HG02759 (cell line): Measurements from ENCODE around the gene TMEM53.
"Not testable (repeated sequence)": the region's sequence is repeated elsewhere in the genome, so short reads cannot be mapped to it uniquely, and the experiment has no call there.

Source experiments
- ATAC-seq: cut with Tn5 transposase; IDR thresholded peaks from one replicate; pipeline ENCODE4 v1.9.1; 2021; ENCODE audit warnings: mild to moderate bottlenecking, moderate library complexity; ENCODE audit not compliant: unreplicated experiment

TMEM53 gene

DNA sequence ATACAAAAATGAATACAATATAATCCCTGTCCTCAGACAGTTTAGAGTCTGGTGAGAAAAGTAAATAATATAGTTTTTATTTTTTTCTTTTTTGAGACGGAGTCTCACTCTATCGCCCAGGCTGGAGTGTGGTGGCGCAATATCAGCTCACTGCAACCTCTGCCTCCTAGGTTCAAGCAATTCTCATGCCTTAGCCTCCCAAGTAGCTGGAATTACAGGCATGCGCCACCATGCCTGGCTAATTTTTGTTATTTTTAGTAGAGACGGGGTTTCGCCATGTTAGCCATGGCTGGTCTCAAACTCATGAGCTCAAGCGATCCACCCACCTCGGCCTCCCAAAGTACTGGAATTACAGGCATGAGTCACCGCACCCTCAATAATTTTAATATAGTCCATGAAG, 25.1 kb upstream of the TMEM53 start:
- ATAC-seq: not testable (repeated sequence)

- ATAC-seq: no peak
Measured at GRCh38 chr1:44698138-44698537, 23.9 kb upstream of the TMEM53 start.

DNA sequence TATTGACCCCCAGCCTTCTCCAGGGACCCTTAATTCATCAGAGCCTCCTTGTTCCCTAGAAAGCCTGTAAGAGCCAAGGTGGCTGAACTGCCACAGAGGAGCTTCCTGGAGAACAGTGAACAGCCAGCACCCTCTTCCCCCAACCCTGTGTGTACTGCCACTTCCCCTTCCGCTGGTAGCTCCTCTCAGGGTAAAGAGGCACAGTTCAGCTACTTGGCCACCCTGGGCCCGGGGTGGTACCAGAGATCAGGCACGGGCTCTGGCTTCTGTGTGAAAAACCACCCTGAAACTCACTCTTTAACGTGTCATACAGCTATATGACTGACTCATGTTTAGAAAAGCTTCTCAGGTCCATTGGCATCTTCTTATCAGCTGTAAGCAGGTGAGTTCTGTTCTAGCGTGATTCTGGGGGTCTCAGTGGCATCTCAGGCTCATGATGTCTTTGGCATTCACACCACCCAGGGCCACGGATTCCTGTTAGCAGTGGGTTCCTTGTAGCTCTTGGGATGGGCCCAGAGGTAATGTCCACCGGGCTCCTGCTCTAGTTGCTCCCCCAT, 22.6 kb upstream of the TMEM53 start:
- peak; percentile 44 for ATAC-seq

- no peak for ATAC-seq
Measured at GRCh38 chr1:44696101-44696500, 21.8 kb upstream of the TMEM53 start.

- ATAC-seq: no peak
Measured at GRCh38 chr1:44695671-44696070, 21.4 kb upstream of the TMEM53 start.

GRCh38 chr1:44694863-44695478, 20.7 kb upstream of the TMEM53 start:
- ATAC-seq: peak; percentile 69

DNA sequence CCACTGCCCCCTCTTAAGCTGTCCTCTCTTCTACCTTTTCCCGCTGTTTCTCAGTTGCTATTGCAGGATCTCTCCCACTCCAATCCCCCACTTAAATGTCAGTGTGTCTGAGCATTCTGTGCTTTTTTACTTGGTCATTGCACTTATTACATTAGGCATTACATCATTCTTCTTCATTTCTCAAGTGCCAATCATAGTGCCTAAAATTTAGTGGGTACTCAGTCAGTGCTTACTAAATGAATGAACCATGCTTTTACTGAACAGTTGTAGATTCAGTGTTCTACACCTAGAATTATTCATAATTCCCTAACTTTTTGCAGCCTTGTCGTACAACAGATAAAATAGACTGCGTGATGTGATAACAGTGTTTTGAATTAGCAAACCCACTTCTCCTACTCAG, 19.6 kb upstream of the TMEM53 start:
- no peak for ATAC-seq

DNA sequence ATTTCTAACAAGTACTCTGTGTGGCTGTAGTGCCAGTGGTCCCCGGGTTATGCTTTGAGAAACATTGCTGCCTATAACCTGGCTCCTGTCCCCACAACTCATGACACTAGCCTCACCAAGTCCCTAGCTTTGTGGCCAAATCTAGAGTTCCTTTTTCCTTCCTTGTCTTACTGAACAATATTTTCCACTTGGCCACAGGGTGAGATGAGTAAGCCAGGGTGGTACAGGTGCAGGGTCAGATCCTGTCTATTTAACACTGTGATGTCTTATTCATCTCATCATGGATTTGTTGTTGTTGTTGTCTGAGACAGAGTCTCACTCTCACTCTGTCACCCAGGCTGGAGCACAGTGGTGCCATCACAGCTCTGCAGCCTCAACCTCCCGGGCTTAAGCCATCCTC, 18.9 kb upstream of the TMEM53 start:
- ATAC-seq: peak; percentile 43

- no peak for ATAC-seq
Measured at GRCh38 chr1:44689447-44689765, 15.1 kb upstream of the TMEM53 start.

DNA sequence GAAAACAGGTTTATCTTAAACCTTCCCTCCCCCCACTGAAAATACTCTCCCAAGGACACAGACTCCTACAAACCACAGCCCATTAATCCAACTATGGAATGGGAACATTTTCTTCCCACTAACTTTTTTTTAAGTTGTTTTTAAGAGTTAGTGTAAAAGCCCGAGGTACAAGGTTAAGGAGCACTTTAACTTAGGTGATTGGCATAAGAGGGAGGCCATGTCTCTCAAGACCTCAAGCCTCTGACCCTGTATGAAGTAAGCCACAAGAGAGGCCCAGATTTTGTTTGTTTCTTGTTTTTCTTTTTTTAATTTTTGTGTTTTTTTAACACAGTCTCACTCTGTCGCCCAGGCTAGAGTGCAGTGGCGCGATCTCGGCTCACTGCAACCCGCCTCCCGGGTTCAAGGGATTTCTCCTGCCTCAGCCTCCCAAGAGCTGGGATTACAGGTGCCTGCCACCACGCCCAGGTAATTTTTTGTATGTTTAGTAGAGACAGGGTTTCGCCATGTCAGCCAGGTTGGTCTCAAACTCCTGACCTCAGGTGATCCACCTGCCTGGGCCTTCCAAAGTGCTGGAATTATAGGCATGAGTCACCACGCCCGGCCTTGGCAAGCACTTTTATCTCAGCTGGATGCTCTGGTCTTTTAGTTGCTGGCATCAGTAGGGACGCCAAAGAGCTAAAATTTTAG, 14.6 kb upstream of the TMEM53 start:
- ATAC-seq: no peak

DNA sequence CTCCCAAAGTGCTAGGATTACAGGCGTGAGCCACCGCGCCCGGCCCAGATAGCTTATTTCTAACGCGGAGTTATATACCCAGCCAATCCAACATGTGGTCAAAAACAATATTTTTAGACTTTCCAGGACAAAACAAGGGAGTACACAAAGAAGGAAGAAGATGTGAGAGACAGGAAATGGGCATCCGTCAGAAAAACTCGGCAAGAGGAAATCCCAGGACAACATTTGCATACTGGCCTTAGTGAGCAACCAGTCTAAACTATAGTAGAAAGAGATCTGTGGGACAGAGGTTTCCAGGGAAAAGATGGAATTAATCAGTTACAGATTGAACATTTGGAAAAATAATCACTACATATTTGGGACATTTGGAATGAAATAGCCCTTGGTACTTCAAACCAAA, 11.6 kb upstream of the TMEM53 start:
- no peak for ATAC-seq

DNA sequence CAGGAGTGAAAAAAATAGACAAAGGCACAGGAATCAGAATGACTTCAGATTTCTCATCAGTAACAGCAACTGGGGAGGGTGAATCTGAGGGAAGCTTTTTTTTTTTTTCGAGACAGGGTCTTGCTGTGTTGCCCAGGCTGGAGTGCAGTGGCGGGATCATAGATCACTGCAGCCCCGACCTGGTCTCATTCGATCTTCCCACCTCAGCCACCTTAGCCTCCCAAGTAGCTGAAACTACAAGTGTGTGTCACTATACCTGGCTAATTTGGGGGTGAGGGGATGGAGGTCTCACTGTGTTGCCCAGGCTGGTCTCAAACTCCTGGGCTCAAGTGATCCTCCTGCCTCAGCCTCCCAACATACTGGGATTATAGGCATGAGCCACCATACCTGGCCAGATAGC, 10.9 kb upstream of the TMEM53 start:
- no peak for ATAC-seq

- peak; percentile 88 for ATAC-seq
Measured at GRCh38 chr1:44684525-44684924, 10.2 kb upstream of the TMEM53 start.

GRCh38 chr1:44682883-44683265, 8.6 kb upstream of the TMEM53 start:
- ATAC-seq: no peak

DNA sequence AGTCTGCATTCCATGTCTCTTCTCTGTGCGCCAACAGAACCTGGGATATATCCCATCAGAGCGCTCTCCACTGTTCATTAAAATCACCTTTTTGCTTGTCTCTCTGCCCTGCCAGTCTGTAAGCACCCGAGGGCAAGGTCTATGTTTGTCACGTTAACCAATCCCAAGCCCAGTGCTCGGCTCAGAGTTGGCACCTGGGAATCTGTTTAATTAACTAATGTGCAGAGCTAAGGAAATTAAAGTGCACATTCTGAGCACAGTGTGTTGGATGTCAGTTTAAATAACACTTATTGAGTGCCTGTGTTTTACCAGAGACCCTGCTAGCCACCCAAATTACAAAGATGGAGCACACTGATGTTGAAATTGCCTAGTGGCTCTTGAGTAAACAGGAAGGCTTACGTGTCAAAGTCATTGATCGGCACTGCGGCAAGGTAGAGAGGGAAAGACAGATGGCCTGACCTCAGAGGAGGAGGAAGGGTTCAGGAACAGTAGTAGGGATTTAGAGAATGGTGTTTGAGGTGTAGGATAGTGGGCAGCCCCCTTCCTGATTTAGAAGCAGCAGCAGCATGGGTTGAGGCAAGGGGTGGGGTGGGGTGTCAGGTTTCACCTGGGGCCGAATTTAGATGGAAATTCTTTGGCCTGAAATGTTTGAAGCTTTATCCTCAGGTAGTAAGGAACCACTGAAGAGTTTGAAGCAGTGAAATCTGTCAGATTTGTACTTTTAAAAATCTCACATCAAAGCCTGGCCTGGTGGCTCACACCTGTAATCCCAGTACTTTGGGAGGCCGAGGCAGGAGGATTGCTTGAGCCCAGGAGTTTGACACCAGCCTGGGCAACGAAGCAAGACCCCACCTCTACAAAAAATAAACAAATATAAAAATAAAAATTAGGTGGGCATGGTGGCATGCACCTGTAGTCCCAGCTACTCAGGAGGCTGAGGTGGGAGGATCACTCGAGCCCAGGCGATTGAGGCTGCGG, 7.9 kb upstream of the TMEM53 start:
- no peak for ATAC-seq

DNA sequence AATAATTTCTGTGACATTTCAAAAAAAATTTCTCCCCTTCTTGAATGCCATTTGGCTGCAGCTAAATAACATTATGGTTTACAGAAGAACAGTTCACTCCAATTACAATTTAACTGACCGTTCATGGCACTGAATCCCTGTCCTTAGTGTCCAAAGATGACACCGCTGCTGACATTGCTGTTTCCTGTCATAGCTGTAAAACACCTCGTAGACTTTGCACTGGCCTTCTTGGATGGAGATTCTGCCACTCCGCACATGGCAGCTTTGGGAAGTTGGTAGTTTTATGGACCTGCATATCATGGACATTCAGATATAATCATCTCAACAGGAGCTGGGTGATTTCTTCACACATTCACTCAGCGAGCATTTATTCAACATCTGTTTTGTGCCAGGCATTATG, 5.2 kb upstream of the TMEM53 start:
- no peak for ATAC-seq

DNA sequence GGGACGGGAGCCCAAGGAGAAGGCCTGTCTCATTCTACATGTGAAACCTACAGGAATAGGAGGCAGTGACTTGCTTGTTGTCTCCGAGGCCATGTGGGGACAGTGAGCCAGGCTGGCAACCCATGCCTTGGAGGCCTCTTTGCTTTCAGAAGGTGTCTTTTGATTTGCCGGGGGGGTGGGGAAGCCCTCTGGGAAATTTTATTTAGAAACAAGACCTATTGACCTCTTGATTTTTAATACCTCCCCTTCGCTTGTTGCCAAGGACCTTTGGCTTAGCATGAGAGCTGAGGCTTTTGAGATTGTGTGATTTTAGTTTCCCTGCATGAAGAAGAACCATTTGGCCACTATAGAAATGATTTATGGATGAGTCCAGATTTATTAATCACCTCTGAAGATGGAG, 4.3 kb upstream of the TMEM53 start:
- ATAC-seq: no peak

- no peak for ATAC-seq
Measured at GRCh38 chr1:44678120-44678519, 3.8 kb upstream of the TMEM53 start.

- ATAC-seq: no peak
Measured at GRCh38 chr1:44677201-44677766, 3.0 kb upstream of the TMEM53 start.

DNA sequence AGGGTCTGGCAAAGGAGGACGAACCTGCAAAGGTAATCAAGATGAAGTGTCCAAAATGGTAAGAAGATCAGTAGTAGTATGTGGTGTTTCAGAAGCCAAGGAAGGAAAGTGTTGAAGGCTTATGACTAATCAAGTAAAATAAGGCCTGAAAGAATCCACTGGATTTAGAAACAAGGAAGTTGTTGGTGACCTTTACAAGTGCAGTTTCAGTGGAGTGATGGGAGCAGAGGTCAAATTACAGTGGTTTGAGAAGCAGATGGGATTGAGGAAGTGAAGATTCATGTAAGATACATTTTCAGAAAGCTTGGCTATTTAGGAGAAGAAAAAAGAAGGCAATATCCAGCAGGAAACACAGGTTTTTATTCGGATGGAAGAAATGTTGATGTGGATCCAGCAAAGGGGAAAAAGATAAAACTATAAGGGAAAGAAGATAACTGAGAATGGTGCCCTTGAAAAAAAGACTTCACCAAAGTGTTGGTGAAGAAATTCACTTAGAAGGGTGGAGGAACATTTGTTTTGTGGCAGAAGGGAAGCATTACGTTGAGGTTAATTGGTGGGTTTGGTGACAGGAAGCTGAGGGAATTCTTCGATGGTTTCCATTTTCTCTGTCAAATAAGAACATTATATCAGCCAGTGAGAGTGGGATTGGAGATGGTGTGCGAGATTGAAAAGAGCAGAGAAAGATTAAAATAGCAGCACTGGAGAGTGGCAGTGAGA, 2.4 kb upstream of the TMEM53 start:
- ATAC-seq: no peak

DNA sequence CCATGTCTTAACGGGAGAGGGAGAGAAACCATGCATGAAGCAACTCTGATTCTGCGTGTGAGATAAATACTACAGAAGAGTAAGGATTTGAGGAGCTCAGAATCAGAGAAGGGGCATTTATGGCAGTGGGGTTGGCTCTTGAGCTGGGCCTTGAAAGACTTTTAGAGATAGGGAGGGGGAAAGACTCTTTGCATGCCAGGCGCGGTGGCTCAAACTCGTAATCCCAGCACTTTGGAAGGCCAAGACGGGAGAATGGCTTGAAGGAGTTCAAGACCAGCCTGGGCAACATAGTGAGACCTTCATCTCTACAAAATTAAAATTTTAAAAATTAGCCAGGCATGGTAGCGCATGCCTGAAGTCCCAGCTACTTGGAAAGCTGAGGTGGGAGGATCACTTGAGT, 905 bp upstream of the TMEM53 start:
- no peak for ATAC-seq
